Right atrium auricular region (tissue), 2 donors: ENCODE data around the gene ACER3. TPM values are rescaled to one million over a fixed set of nuclear protein-coding genes. Genes with fewer than 3 reads are reported as not detected.
"Not testable (repeated sequence)": the region's sequence is repeated elsewhere in the genome, so short reads cannot be mapped to it uniquely, and the experiment has no call there.

Source experiments
- DNase-seq: peaks from one replicate; pipeline ENCODE4 v3.0.0-alpha.2; 2019; ENCODE audit warnings: low spot score
- H3K27ac ChIP-seq, 2 donors: fragments of 200-600 bp; sonication (generic); 1 replicate in 1 of 2; 2 replicates in 1 of 2; pipeline ENCODE4 v1.5.1; 2016 to 2019
- H3K27me3 ChIP-seq, 2 donors: fragments of 200-600 bp; sonication (generic); one replicate each; pipeline versions ENCODE4 v1.5.1 to v1.6.0; 2017 to 2019
- H3K36me3 ChIP-seq: fragments of 200-600 bp; sonication (generic); one replicate; pipeline ENCODE4 v1.5.1; 2016
- H3K4me1 ChIP-seq, 2 donors: fragments of 200-600 bp; sonication (generic); one replicate each; pipeline versions ENCODE4 v1.5.1 to v1.6.0; 2017 to 2019
- H3K4me3 ChIP-seq, 2 donors: fragments of 200-600 bp; sonication (generic); 1 replicate in 1 of 2; 2 replicates in 1 of 2; pipeline ENCODE4 v1.5.1; 2017 to 2019; ENCODE audit warnings: mild to moderate bottlenecking in 1 of 2, moderate library complexity in 1 of 2
- H3K9me3 ChIP-seq, 2 donors: fragments of 200-600 bp; sonication (generic); one replicate each; pipeline ENCODE4 v1.5.1; 2019
- total RNA-seq, 2 donors: library from RNA; depleted of rRNA; stranded (reverse); fragments of >200 nt; gene quantifications; one replicate each; pipeline ENCODE4 v1.1.0, GENCODE V29; 2016
- TF ChIP-seq, protein P1 (sequence below), 2 donors: fragments of 200-600 bp; sonication (generic); IDR thresholded peaks; one replicate each; pipeline ENCODE4 v1.5.1; 2019; ENCODE audit warnings: antibody characterized with exemption in 2 of 2

The ACER3 gene
- total RNA-seq, 2 donors from 2014 or later = 6.4 to 11.3 TPM

DNA sequence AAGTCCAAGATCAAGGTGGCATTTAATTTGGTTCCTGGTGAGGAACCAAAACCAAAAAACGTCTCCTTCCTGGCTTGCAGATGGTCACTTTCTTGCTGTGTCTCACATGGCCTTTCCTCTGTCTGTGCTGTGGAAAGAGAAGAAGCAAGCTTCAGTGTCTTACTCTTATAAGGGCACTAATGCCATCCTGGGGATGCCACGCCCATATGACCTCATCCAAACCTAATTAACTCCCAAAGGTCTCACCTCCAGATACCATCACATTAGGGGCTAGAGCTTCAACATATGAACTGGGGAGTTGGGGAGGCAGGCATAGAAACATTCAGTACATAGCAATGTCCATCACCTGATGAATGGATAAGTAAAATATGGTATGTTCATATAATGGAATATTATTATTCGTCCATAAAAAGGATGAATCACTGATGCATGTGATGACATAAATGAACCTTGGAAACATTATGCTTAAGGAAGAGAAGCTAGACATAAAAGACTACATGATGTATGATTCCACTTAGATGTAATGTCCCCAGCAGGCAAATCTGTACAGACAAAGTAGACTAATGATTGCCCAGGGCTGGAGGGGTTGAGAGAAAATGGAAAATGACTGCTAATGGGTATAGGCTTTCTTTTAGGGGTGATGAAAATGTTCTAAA lies 94.9 kb downstream of the ACER3 start:
- no peak overlapping the region for H3K27ac ChIP-seq
- TF ChIP-seq, protein P1, sequence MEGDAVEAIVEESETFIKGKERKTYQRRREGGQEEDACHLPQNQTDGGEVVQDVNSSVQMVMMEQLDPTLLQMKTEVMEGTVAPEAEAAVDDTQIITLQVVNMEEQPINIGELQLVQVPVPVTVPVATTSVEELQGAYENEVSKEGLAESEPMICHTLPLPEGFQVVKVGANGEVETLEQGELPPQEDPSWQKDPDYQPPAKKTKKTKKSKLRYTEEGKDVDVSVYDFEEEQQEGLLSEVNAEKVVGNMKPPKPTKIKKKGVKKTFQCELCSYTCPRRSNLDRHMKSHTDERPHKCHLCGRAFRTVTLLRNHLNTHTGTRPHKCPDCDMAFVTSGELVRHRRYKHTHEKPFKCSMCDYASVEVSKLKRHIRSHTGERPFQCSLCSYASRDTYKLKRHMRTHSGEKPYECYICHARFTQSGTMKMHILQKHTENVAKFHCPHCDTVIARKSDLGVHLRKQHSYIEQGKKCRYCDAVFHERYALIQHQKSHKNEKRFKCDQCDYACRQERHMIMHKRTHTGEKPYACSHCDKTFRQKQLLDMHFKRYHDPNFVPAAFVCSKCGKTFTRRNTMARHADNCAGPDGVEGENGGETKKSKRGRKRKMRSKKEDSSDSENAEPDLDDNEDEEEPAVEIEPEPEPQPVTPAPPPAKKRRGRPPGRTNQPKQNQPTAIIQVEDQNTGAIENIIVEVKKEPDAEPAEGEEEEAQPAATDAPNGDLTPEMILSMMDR (IDR thresholded peaks at IDR 0.05) = no peak
- no peaks in the 10 kb centered on the region for H3K27me3 ChIP-seq
- H3K4me3 ChIP-seq = no peak overlapping the region
- no peaks in the 10 kb centered on the region for H3K36me3 ChIP-seq
- no peaks in the 10 kb centered on the region for H3K9me3 ChIP-seq
- DNase-seq = no peak
- no peaks in the 10 kb centered on the region for H3K4me1 ChIP-seq

DNA sequence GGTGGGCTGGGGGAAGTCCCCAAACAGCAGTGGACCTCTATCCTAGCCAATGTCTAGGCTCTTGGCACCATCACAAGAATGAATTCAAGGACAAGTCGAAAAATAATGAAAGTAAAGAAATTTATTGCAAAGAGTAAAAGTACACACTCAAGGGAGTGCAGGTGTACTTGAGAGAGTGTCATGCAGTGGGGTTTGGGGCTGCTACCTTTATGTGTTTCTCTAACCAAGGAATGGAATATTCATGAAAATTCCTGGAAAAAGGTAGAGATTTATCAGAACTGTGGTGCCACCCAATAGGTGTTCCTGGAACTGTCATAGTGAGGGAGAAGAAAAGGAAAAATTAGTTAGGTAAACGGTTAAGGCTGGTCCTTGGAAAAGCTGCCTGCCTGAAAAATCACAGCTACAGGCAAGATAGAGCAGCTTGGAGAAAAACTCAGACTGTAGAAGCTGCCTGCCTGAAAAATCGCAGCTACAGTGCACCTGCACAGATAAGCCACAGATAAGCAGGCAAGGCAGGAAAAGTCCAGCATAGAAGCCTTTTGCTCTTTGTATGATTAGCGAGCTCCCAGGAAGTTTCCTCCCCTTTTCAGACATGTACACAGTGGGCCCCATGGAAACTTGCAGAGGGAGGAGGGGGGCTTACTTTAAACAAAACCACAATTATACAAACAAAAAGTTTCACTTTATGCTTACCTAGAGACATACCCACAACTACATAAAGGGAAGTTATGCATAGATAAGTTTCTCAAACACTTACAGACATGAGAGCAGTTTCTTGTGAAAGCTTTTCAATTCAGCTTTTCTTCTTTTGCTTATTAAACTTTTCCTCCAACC lies 102.1 kb downstream of the ACER3 start:
- H3K36me3 ChIP-seq = no peaks in the 10 kb centered on the region

GRCh38 chr11:76963417-76964168 lies 102.9 kb downstream of the ACER3 start:
- not testable (repeated sequence) for H3K4me1 ChIP-seq, DNase-seq, H3K36me3 ChIP-seq, H3K4me3 ChIP-seq, H3K27ac ChIP-seq, H3K9me3 ChIP-seq, H3K27me3 ChIP-seq

More for the DNA sequence above, 102.1 kb downstream of the ACER3 start:
- no peak for DNase-seq
- TF ChIP-seq, protein P1 (IDR thresholded peaks at IDR 0.05) = no peak
- Histone ChIP-seq H3K4me3 (no peak overlapping the region), H3K4me1 (no peaks in the 10 kb centered on the region), H3K27ac (no peak overlapping the region), H3K27me3 (no peaks in the 10 kb centered on the region), H3K9me3 (no peaks in the 10 kb centered on the region)

DNA sequence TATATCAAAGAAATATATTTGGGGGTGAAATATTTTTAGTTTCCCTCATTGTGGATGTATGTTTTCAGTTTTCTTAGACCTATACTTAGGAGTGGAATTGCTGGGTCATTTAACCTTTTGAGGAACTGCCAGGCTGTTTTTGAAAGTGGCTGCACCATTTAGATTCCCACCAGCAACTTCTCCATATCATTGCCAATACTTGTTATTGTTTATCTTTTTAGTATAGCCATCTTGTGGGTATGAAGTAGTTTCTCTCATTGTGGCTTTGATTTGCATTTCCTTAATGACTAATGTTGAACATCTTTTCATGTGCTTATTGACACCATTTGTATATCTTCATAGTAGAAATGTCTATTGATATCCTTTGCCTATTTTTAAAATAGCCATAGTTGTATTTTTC lies 111.3 kb downstream of the ACER3 start:
- Histone ChIP-seq H3K4me1 (no peaks in the 10 kb centered on the region), H3K27ac (no peak overlapping the region), H3K36me3 (no peaks in the 10 kb centered on the region), H3K4me3 (no peak overlapping the region), H3K27me3 (no peaks in the 10 kb centered on the region), H3K9me3 (peaks cover 0 to 18% of the 10 kb centered on the region in 2 donors)
- TF ChIP-seq, protein P1 (IDR thresholded peaks at IDR 0.05) = no peak
- DNase-seq = no peak

DNA sequence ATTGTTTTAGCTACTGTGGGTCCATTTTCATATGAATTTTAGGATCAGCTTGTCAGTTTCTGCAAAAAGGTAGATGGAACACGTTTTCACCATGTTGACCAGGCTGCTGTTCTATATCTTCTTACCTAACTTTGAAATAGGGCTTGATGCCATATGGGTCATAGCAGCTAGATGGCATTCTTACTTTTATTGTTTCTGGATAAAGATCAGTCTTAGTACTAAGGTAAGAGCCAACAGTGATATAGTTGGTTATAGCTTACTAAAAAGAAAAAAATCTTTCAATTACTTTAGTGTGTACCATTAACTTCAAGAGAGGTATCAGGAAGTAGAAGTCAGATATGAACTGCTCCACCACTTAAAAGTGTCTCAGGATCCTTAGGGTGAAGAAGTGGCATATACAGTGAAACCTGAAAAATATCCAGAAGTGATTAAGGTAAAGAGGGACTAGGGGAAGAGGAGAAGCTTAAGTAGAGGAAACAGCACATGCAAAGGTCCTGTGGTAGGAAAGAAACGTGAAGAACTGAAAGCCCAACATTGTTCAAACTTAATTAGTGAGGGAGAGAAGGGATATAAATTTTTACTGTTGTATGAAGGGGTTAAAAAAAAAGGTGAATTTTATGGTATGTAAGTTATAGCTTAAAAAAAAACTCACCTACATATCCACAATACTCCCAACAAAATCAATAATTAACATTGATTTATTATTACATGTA lies 113.6 kb downstream of the ACER3 start:
- Histone ChIP-seq H3K27me3 (no peaks in the 10 kb centered on the region), H3K9me3 (peaks cover 0 to 18% of the 10 kb centered on the region in 2 donors), H3K36me3 (no peaks in the 10 kb centered on the region), H3K27ac (no peak overlapping the region), H3K4me1 (no peaks in the 10 kb centered on the region), H3K4me3 (no peak overlapping the region)
- TF ChIP-seq, protein P1 (IDR thresholded peaks at IDR 0.05) = no peak
- no peak for DNase-seq
